ENCODE results near the gene CAPZB. TPM values are rescaled to one million over a fixed set of nuclear protein-coding genes. Genes with fewer than 3 reads are reported as not detected.

The CAPZB gene
- total RNA-seq, 1 experiment from 2014 or later = 348 TPM

DNA sequence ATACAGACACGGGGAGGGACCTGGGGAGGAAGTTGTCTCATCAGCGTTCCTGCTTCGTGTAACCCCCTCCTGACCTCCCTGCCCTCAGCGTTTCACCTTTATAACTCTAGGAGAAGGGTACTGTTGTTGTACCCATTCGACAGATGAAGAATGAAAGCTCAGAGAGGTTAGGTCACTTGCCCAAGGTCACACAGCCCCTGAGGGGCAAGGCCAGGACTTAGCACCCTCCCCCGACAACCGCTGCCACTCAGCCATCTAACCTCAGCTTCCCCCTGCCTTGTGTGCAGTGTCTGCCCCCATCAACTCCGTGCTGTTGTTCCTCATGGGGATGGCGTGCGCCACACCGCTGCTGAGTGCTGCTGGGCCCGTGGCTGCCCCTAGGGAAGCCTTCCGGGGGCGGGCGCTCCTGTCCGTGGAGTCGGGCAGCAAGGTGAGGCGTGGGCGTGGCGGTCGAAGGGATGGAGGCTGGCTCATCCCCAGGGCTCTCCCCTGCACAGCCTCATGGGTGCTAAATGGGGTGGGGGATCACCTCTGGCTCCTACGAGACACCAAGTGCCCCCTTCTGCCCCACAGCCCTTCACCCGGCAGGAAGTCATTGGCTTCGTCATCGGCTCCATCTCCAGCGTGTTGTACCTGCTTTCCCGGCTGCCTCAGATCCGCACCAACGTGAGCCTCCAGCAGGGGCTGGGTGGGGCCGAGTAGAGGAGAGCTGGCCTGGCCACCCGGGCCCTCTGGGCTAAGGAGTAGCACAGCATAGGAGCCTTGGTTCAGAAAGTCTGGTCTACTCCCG is 159.2 kb downstream of the CAPZB start:
- no peak for DNase-seq

More for the DNA sequence above, 159.2 kb downstream of the CAPZB start:
- H2BK120ac ChIP-seq (ENCODE audit: low read depth, low read length, poor library complexity, severe bottlenecking) = no peak overlapping the region
- no peaks in the 10 kb centered on the region for H3K9me3 ChIP-seq (ENCODE audit: control insufficient read depth, low read depth, low read length)
- H3K18ac ChIP-seq (ENCODE audit: insufficient read length, low read depth, low read length) = no peak overlapping the region
- Mint-ChIP-seq H3K36me3 (ENCODE audit: insufficient read depth in 1 of 3, low read depth in 3 of 3) (peaks cover 12 to 32% (median 25%) of the 10 kb centered on the region in 3 experiments; a peak in 6 of 7 replicates), H3K4me3 (no peak overlapping the region), H3K27me3 (ENCODE audit: low read depth) (no peaks in the 10 kb centered on the region; the same call in 1 of the 2 replicates), H3K27ac (peak overlapping the region in 1 of 3 experiments; percentile 49; a peak in 1 of 7 replicates), H3K4me1 (no peaks in the 10 kb centered on the region), H3K9me3 (no peaks in the 10 kb centered on the region)
- H3K4me1 ChIP-seq (ENCODE audit: insufficient read depth, low read length) = no peaks in the 10 kb centered on the region
- no peak overlapping the region for H4K8ac ChIP-seq (replicated peaks; ENCODE audit: insufficient read length, low read depth, low read length)
- H3T11ph ChIP-seq (ENCODE audit: low read length) = no peak overlapping the region
- no peak overlapping the region for H4K91ac ChIP-seq (ENCODE audit: insufficient read length, low read depth, low read length)
- no peak overlapping the region for H3K9ac ChIP-seq (ENCODE audit: extremely low read depth, insufficient read length, low read length)
- H3K79me2 ChIP-seq (ENCODE audit: insufficient read depth, low read length) = no peaks in the 10 kb centered on the region
- no peak overlapping the region for H3K23ac ChIP-seq (ENCODE audit: insufficient read length, low read depth, low read length)
- H3K27me3 ChIP-seq (ENCODE audit: insufficient read depth, low read length) = no peaks in the 10 kb centered on the region
- no peak overlapping the region for H2BK20ac ChIP-seq (ENCODE audit: low read depth, low read length, poor library complexity, severe bottlenecking)
- no peaks in the 10 kb centered on the region for H4K20me1 ChIP-seq (ENCODE audit: control insufficient read depth, insufficient read depth, insufficient read length)
- H2AK5ac ChIP-seq (ENCODE audit: insufficient read length, low read length) = no peak overlapping the region
- no peak overlapping the region for H3K56ac ChIP-seq (ENCODE audit: insufficient read length, low read depth, low read length)
- no peak overlapping the region for H2BK15ac ChIP-seq (ENCODE audit: low read depth, low read length)
- H3K4me2 ChIP-seq (ENCODE audit: insufficient read depth, insufficient read length, low read length) = no peak overlapping the region
- H4K5ac ChIP-seq (ENCODE audit: insufficient read length, low read depth, low read length) = no peak overlapping the region
- TF ChIP-seq, protein P1, sequence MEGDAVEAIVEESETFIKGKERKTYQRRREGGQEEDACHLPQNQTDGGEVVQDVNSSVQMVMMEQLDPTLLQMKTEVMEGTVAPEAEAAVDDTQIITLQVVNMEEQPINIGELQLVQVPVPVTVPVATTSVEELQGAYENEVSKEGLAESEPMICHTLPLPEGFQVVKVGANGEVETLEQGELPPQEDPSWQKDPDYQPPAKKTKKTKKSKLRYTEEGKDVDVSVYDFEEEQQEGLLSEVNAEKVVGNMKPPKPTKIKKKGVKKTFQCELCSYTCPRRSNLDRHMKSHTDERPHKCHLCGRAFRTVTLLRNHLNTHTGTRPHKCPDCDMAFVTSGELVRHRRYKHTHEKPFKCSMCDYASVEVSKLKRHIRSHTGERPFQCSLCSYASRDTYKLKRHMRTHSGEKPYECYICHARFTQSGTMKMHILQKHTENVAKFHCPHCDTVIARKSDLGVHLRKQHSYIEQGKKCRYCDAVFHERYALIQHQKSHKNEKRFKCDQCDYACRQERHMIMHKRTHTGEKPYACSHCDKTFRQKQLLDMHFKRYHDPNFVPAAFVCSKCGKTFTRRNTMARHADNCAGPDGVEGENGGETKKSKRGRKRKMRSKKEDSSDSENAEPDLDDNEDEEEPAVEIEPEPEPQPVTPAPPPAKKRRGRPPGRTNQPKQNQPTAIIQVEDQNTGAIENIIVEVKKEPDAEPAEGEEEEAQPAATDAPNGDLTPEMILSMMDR (conservative IDR thresholded peaks at IDR 0.05) = no peak
- no peaks in the 10 kb centered on the region for H3K79me1 ChIP-seq (ENCODE audit: insufficient read depth, low read depth, low read length, poor library complexity, severe bottlenecking)
- no CpG with 5 or more reads among the region's 32 CpGs for WGBS (ENCODE audit: extremely low coverage, insufficient read length, low lambda C conversion rate)
- no peak overlapping the region for H3K4ac ChIP-seq (ENCODE audit: low read depth, low read length)
- H2AFZ ChIP-seq (ENCODE audit: low read length) = no peak overlapping the region
- H3K27ac ChIP-seq (ENCODE audit: insufficient read length, low read depth, low read length) = no peak overlapping the region
- no peak overlapping the region for H2BK12ac ChIP-seq (ENCODE audit: insufficient read length, low read depth, low read length)
- H2BK5ac ChIP-seq (ENCODE audit: insufficient read length, low read length) = no peak overlapping the region
- no peak overlapping the region; the same call in 1 of the 2 replicates for H3K14ac ChIP-seq (ENCODE audit: insufficient read depth, low read length)
- no peaks in the 10 kb centered on the region for H3K23me2 ChIP-seq (ENCODE audit: insufficient read length, low read depth, low read length, poor library complexity, severe bottlenecking)

All from H9 (cell line).